HG02973 (cell line): ENCODE data around the gene PPP1R1B.

Experiments
- ATAC-seq: cut with Tn5 transposase; IDR thresholded peaks from one replicate; pipeline ENCODE4 v1.9.1; 2021; ENCODE audit warnings: moderate library complexity; ENCODE audit not compliant: unreplicated experiment

Gene PPP1R1B

GRCh38 chr17:39678340-39679116, 51.8 kb downstream of the PPP1R1B start:
- ATAC-seq = no peak

DNA sequence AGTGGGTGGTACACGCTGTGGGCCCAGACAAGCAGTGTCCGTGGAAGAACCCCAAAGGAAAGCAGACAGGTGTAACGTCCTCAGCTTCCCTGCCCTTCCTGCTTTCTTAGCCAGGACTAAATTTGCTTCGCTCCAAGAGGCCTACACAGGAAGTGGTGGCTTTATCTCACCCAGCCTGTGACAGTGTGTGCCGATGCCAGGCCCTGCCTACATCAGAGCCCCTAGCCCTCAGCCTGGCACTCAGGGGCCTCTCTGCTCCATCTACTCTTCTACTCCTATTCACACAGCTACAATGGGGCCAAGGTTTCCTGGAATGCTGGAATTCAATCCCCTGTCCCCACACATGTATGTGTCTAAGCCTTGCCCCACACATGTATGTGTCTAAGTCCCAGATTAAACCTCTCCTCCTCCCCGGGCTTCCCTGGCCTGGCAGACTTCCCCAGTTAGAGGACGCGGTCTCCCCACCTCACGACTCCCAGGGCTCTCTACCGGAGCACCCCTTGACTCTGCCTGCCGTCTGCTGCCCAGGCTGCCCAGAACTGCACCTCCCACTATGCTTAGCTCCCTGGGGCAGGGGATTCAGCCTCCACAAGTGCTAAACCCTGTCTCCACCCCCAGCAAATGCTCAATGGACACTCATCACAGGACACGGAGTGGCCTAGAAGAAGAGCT, 52.9 kb downstream of the PPP1R1B start:
- no peak for ATAC-seq

DNA sequence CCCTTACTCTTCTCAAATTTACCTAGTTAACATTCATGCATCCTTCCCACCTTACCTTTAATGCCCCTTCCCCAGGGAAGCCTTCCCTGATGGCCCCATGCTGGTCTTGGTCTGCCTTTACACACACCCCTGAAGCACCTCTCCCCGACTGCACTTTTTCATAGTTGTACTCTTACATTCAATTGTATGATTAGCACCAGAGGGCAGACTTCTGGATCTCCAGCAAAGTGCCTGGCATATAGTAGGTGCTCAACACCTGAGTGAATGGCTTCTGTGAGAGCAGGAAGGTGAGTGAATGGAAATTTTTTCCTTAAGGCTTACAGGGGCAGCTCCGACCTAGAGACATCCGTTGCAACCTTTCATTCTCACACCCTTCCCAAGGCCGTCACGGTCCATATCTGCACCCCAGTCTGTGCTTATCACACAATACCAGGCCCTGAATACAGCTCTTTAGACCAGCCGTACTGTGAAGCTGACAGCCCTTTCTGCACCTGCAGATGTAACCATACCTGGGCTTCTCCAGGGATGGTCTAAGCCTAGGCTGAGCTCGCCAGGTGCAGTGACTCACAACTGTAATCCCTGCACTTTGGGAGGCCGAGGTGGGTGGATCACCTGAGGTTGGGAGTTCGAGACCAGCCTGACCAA, 56.7 kb downstream of the PPP1R1B start:
- no peak for ATAC-seq

- ATAC-seq = no peak
Observed at GRCh38 chr17:39684369-39685192, 57.8 kb downstream of the PPP1R1B start.
